Endodermal cell (in vitro differentiated cells): ENCODE results near the gene MUC2. TPM values are rescaled to one million over a fixed set of nuclear protein-coding genes. Genes with fewer than 3 reads are reported as not detected.

Source experiments
- DNase-seq: peaks from one replicate; pipeline ENCODE4 v3.0.0-alpha.2; 2017
- H3K27ac ChIP-seq: 2 replicates; pipeline ENCODE4 v1.5.1; 2013; ENCODE audit warnings: mild to moderate bottlenecking, low read depth, low read length, moderate library complexity
- H3K27me3 ChIP-seq: 2 replicates; pipeline ENCODE4 v1.6.1; 2013; ENCODE audit warnings: mild to moderate bottlenecking, low read length, moderate library complexity; ENCODE audit not compliant: insufficient read depth, control insufficient read depth, poor library complexity, severe bottlenecking
- H3K36me3 ChIP-seq: 2 replicates; pipeline ENCODE4 v1.7.0; 2013; ENCODE audit warnings: mild to moderate bottlenecking, low read length, moderate library complexity; ENCODE audit not compliant: control insufficient read depth, insufficient read depth
- H3K4me1 ChIP-seq: one replicate; pipeline ENCODE4 v1.7.0; 2013; ENCODE audit warnings: low read length; ENCODE audit not compliant: control insufficient read depth, insufficient read depth
- H3K4me3 ChIP-seq: 2 replicates; pipeline ENCODE4 v1.5.1; 2013; ENCODE audit warnings: mild to moderate bottlenecking, low read length, moderate library complexity
- H3K9ac ChIP-seq: 2 replicates; pipeline ENCODE4 v1.6.1; 2013; ENCODE audit warnings: mild to moderate bottlenecking, low read length, moderate library complexity; ENCODE audit not compliant: poor library complexity, severe bottlenecking; ENCODE audit errors: extremely low read depth
- H3K9me3 ChIP-seq: 2 replicates; pipeline ENCODE4 v1.6.1; 2013; ENCODE audit warnings: mild to moderate bottlenecking, low read length, moderate library complexity; ENCODE audit not compliant: control insufficient read depth
- H3K27ac Mint-ChIP-seq: 2 replicates; pipeline ENCODE4 v1.8.0; 2020; ENCODE audit warnings: mixed read lengths
- H3K27me3 Mint-ChIP-seq: 2 replicates; pipeline ENCODE4 v1.8.0; 2021; ENCODE audit warnings: mild to moderate bottlenecking, mixed read lengths; ENCODE audit not compliant: insufficient read depth
- H3K36me3 Mint-ChIP-seq: 2 replicates; pipeline ENCODE4 v1.8.0; 2020; ENCODE audit warnings: low read depth, mixed read lengths
- H3K4me1 Mint-ChIP-seq: 2 replicates; pipeline ENCODE4 v1.8.0; 2020; ENCODE audit warnings: mixed read lengths
- H3K4me3 Mint-ChIP-seq: 2 replicates; pipeline ENCODE4 v1.8.0; 2020; ENCODE audit warnings: mild to moderate bottlenecking, moderate library complexity, mixed read lengths
- H3K9me3 Mint-ChIP-seq: 2 replicates; pipeline ENCODE4 v1.8.0; 2020; ENCODE audit warnings: mild to moderate bottlenecking, mixed read lengths
- CTCF ChIP-seq: fragments of 200-600 bp; sonication (generic); conservative IDR thresholded peaks from 2 replicates; pipeline ENCODE4 v1.5.0; 2021; ENCODE audit warnings: antibody characterized with exemption, mild to moderate bottlenecking
- WGBS, 2 experiments: methylation state at CpG; one replicate each; pipeline versions ENCODE4 v1.1.5 to v1.1.7; 2013; ENCODE audit warnings: missing lambda C conversion rate in 2 of 2, mixed read lengths in 1 of 2; ENCODE audit not compliant: insufficient coverage in 1 of 2, insufficient read length in 1 of 2; 5-methylcytosine and 5-hydroxymethylcytosine counted together
- total RNA-seq, 2 donors: library from RNA; stranded (reverse); fragmentation: NEBNext Ultra II Directional in 1 of 2; extraction: Animal tissue kit (Norgen Biotek cat#: 25700) in 1 of 2; gene quantifications; 2 replicates in 1 of 2; 3 replicates in 1 of 2; pipeline ENCODE4 v1.2.1, GENCODE V29; 2021

Gene MUC2
- total RNA-seq, 2 donors from 2014 or later = not detected

DNA sequence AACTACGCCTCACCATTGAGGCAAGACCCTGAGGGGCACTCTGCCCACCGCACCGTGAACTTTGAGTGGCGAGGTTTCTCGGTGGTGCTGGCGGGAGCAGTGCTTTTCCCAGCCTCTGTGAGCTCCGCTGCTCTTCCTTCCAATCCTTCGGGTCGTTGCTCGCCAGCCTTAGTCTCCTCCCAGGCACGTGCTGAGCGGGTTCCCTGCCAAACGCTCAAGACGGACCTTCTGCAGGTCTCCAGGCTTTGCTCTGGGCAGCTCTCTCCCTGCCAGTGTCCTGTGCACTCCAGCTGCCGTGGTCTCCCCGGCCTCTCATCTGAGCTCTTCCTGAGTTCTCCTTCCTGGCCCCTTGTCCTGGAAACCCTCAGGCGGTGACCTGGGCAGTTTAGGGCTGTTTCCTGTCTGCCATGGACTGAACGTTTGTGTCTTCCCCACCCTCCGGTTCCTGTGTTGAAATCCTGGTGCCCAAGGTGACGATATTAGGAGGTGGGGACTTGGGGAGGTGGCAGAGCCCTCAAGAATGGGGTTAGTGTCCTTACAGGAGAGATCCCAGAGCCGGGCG lies 27.0 kb upstream of the MUC2 start:
- Histone ChIP-seq H3K27ac (no peak overlapping the region), H3K36me3 (no peaks in the 10 kb centered on the region), H3K9me3 (peaks cover 8% of the 10 kb centered on the region), H3K9ac (no peak overlapping the region), H3K4me1 (no peaks in the 10 kb centered on the region), H3K4me3 (no peak overlapping the region), H3K27me3 (no peaks in the 10 kb centered on the region)
- H3K9me3 Mint-ChIP-seq = peaks cover 5% of the 10 kb centered on the region
- H3K36me3 Mint-ChIP-seq = no peaks in the 10 kb centered on the region
- no peak for TF ChIP-seq CTCF
- H3K4me3 Mint-ChIP-seq = no peak overlapping the region
- no peaks in the 10 kb centered on the region for H3K4me1 Mint-ChIP-seq
- no peak overlapping the region for H3K27ac Mint-ChIP-seq
- peaks cover 4% of the 10 kb centered on the region for H3K27me3 Mint-ChIP-seq
- no peak for DNase-seq
- 91 to 97% methylated on average over 18 to 22 of the region's 22 CpGs for WGBS, 2 experiments

DNA sequence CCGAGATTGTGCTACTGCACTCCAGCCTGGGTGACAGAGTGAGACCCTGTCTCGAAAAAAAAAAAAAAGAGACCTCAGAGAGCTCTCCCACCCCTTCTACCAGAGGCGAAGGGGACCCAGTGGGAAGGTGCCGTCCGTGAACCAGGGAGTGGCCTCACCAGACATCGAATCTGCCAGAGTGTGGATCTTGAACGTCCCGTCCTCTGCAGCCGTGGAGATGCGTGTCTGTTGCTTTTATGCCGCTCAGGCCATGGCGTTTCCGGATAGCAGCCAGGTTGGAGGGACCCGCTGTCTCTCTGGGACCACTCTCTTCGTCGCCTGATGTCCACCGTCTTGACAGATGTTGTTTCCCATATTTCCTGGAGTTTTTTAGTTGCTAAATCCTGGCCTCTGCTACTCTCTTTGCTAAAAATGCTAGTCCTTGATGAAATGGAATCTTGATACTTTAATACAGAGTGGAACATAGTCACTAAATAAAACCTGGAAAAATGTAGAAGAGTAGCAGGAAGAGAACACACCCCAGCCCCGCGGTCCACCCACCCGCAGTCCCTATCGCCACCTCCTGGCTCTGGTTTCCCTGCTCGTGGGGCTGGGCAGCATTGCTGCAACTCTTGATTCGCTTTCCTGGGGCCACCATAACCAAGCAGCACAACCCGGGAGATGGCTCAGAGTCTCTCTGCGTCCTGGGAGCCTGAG lies 26.2 kb upstream of the MUC2 start:
- no peak overlapping the region for H3K4me3 Mint-ChIP-seq
- H3K27ac Mint-ChIP-seq = no peak overlapping the region
- no peak overlapping the region for H3K4me3 ChIP-seq
- peaks cover 8% of the 10 kb centered on the region for H3K9me3 ChIP-seq
- no peaks in the 10 kb centered on the region for H3K36me3 Mint-ChIP-seq
- H3K4me1 ChIP-seq = no peaks in the 10 kb centered on the region
- no peak overlapping the region for H3K27ac ChIP-seq
- no peaks in the 10 kb centered on the region for H3K36me3 ChIP-seq
- peak; percentile 63 for DNase-seq
- H3K27me3 ChIP-seq = no peaks in the 10 kb centered on the region
- peaks cover 4% of the 10 kb centered on the region for H3K27me3 Mint-ChIP-seq
- peak; percentile 44 for TF ChIP-seq CTCF
- H3K9ac ChIP-seq = no peak overlapping the region
- H3K9me3 Mint-ChIP-seq = peaks cover 5% of the 10 kb centered on the region
- no peaks in the 10 kb centered on the region for H3K4me1 Mint-ChIP-seq
- 87 to 92% methylated on average over 24 to 25 of the region's 25 CpGs for WGBS, 2 experiments

DNA sequence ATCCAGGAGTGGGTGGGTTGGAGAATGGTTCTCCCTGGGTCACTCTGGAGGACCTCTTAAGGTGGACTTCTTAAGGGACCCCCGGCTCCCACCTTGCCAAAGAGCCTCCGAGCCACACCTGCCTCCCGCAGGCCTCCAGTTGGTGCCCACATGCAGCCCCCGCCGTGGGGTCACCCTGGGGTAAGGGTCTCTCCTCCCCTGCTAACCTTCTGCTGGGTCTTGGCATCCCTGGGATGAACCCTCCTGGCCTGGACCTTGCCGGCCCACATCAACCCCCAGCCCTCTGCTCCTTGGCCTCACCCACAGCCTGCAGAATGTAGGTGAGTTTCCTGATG lies 25.6 kb upstream of the MUC2 start:
- DNase-seq = no peak

More for the DNA sequence above, 25.6 kb upstream of the MUC2 start:
- H3K27ac Mint-ChIP-seq = no peak overlapping the region
- no peak for TF ChIP-seq CTCF
- no peak overlapping the region for H3K27ac ChIP-seq
- peaks cover 5% of the 10 kb centered on the region for H3K9me3 Mint-ChIP-seq
- H3K9me3 ChIP-seq = peaks cover 8% of the 10 kb centered on the region
- no peak overlapping the region for H3K9ac ChIP-seq
- no peak overlapping the region for H3K4me3 Mint-ChIP-seq
- H3K36me3 Mint-ChIP-seq = no peaks in the 10 kb centered on the region
- H3K27me3 Mint-ChIP-seq = peaks cover 4% of the 10 kb centered on the region
- WGBS, 2 experiments = 85 to 94% methylated on average over 4 to 5 of the region's 6 CpGs
- H3K4me1 Mint-ChIP-seq = no peaks in the 10 kb centered on the region
- no peaks in the 10 kb centered on the region for H3K27me3 ChIP-seq
- H3K36me3 ChIP-seq = no peaks in the 10 kb centered on the region
- no peaks in the 10 kb centered on the region for H3K4me1 ChIP-seq
- H3K4me3 ChIP-seq = no peak overlapping the region
